C4-2B (cell line): ENCODE measurements around the gene CEP70.
"Not testable (repeated sequence)": the region's sequence is repeated elsewhere in the genome, so short reads cannot be mapped to it uniquely, and the experiment has no call there.

Experiments
- ZFX ChIP-seq: fragments of 450-650 bp; IDR thresholded peaks from 2 replicates; pipeline ENCODE4 v1.6.1; 2017
- TF ChIP-seq, protein P1 (sequence below): fragments of 450-650 bp; conservative IDR thresholded peaks from 2 replicates; pipeline ENCODE4 v1.5.1; 2017; ENCODE audit warnings: mild to moderate bottlenecking

DNA sequence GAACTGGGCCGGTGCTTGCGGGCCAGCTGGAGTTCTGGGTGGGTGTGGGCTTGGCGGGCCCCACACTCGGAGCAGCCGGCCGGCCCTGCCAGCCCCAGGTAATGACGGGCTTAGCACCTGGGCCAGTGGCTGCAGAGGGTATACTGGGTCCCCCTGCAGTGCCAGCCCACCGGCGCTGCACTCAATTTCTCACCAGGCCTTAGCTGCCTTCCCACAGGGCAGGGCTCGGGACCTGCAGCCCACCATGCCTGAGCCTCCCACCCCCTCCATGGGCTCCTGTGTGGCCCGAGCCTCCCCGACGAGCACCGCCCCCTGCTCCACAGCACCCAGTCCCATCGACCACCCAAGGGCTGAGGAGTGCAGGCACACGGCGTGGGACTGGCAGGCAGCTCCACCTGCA is 109.4 kb downstream of the CEP70 start:
- TF ChIP-seq, protein P1, sequence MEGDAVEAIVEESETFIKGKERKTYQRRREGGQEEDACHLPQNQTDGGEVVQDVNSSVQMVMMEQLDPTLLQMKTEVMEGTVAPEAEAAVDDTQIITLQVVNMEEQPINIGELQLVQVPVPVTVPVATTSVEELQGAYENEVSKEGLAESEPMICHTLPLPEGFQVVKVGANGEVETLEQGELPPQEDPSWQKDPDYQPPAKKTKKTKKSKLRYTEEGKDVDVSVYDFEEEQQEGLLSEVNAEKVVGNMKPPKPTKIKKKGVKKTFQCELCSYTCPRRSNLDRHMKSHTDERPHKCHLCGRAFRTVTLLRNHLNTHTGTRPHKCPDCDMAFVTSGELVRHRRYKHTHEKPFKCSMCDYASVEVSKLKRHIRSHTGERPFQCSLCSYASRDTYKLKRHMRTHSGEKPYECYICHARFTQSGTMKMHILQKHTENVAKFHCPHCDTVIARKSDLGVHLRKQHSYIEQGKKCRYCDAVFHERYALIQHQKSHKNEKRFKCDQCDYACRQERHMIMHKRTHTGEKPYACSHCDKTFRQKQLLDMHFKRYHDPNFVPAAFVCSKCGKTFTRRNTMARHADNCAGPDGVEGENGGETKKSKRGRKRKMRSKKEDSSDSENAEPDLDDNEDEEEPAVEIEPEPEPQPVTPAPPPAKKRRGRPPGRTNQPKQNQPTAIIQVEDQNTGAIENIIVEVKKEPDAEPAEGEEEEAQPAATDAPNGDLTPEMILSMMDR, result not testable (repeated sequence)
- not testable (repeated sequence) for TF ChIP-seq ZFX
